ENCODE results near the gene PLA2G2C.

Gene PLA2G2C

GRCh38 chr1:20183616-20184271, 2.6 kb downstream of the PLA2G2C start:
- no peak for DNase-seq (ENCODE audit: low read depth in 2 of 2)

GRCh38 chr1:20183035-20183434, 3.3 kb downstream of the PLA2G2C start:
- no peak for DNase-seq (ENCODE audit: low read depth in 2 of 2)

DNA sequence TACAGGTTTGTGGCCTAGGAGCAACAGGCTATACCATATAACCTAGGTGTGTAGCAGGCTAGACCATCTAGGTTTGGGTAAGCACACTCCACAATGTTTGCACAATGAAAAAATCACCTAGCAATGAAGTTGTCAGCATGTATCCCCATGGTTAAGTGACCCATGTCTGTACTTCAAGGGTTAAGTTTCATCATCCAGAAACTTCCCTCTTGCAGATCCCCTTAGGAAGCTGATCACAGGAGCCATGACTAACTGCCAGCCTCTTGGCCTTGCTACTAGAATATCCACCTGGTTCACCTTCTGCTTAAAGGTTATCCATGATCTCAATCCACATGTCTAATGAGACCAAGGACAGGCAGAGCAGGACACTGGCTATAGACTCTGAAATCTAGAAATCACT, 3.9 kb downstream of the PLA2G2C start:
- DNase-seq (ENCODE audit: low read depth in 2 of 2), result no peak

DNA sequence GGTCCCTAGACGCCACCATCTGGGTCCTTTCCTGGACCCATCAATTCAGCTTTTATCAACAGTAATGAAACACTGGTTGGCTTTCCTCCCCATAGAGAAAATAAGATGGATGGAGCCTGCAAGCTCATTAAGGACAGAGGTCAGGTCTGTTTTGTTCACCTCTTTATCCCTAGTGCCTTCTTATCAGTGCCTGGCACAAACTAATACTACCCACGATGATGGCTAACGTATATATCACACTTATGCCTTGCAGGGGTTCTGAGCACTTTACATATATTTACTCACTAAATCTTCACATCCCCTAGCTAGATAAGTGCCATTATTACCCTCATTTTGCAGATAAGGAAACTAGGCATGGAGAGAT, 5.5 kb downstream of the PLA2G2C start:
- no peak for DNase-seq (ENCODE audit: low read depth in 2 of 2)

DNA sequence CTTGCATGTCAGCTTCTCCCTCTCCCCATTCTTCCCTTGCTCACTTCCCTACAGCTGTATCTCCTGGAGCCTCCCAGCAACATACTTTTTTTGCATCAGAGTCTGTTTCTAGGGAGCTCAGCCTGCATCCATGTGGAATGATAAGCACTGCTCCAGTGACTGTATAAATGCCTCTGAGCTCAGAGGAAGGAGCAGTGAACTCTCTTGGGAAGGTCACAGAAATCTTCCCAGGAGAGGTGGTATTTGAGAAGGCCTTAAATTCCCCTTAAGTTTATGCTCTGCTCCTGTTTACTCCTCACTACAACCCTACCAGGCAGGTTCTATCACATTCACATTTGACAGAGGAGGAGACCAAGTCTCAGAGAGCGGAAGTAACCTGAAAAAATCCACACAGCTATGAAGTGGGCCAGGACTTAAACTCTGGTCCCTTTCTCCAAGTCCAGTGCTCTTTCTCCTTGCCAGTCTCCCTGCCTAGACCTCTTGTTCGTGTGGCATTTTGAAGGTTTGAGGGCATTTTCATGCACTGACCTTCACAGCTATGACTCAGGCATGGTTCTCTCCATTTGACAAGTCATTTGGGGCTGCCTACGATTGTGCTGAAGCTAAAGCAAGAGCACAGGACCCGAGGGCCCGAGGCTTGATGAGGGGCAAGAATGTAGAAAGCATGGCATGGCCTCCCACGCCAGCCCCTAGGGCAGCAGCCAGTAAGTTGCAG, 6.0 kb downstream of the PLA2G2C start:
- no peak for DNase-seq (ENCODE audit: low read depth in 2 of 2)

DNA sequence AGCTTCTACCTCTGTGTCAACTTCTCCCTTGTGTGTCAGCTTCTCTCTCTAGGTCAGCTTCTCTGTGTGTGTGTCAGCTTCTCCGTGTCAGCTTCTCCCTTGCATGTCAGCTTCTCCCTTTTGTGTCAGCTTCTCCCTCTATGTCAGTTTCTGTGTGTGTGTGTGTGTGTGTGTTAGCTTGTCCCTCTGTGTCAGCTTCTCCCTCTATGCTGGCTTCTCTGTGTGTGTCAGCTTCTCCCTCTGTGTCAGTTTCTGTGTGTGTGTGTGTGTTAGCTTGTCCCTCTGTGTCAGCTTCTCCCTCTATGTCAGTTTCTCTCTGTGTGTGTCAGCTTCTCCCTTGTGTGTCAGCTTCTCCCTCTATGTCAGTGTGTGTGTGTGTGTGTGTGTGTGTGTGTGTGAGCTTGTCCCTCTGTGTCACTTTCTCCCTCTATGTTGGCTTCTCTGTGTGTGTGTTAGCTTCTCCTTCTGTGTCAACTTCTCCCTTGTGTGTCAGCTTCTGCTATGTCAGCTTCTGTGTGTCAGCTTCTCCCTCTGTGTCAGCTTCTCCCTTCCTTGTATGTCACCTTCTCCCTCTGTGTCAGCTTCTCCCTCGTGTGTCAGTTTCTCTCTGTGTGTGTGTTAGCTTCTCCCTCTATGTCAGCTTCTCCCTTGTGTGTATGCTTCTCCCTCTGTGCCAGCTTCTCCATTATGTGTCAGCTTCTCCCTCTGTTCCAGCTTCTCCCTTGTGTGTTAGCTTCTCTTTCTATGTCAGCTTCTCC, 6.8 kb downstream of the PLA2G2C start:
- DNase-seq (ENCODE audit: low read depth in 2 of 2), result no peak

GRCh38 chr1:20178634-20179370, 7.5 kb downstream of the PLA2G2C start:
- DNase-seq (ENCODE audit: low read depth in 2 of 2), result no peak

DNA sequence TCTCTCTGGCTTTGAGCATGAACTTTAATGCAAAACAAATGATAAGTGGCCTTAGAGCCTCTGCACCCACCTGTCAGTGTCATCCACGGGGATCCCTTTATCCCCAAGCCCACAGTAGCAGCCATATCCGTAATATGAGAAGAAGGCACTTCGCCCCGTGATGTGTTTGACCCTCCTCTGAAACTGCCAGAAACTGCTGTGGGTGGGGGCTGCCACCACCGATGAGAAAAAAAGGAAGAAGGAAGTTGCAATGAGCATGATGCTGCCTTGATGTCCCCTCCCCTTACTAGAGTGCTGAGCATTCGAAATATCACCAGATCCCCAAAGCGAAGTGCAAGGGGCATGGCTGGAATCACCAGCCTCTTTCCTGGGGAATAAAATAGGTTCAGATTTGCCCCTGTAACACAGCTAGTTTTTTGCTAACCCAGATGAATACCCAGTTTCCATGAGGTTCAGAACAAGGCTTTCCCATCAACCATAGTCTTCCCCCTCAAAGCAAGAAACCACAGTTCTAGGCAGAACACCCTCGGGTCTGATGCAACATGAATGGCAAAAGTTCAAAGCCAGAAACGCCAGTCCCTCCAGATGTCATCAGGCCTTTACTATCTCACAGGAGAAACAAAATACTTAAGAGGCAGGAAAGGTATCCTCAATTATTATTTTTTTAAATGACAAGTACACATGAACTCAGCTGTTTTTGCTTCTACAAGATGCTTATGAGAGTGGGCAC, 11.2 kb downstream of the PLA2G2C start:
- no peak for DNase-seq (ENCODE audit: low read depth in 2 of 2)

DNA sequence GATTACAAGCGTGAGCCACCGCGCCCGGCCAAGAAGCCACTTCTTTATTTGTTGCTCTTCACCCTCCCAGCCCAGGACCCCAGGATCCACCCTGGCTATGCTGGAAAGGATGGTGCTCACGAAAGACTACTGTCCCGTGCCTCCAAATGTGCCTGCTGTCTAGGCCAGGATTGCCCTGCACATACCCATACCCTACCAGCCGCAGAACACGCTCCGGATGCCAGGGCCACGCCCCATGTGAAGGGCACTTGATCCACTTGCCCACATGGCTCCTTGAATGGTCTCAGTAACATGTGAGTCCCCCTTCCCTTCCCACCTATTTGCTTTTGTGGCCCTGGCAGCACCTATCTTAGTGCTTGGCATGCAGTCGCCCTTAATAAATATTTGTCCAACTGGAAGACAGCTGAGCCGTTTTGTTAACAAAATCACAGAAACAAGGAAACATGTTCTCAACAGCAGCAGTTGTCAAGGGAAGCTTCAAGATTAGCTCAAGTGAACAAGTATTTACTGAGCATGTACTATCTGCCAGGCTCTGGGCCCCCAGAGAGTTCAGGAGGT, 14.2 kb downstream of the PLA2G2C start:
- no peak for DNase-seq (ENCODE audit: low read depth in 2 of 2)

- no peak for DNase-seq (ENCODE audit: low read depth in 2 of 2)
These were observed 16.4 kb downstream of the PLA2G2C start for GRCh38 chr1:20169932-20170331.

GRCh38 chr1:20168564-20169491, 17.5 kb downstream of the PLA2G2C start:
- DNase-seq (ENCODE audit: low read depth in 2 of 2), result no peak

GRCh38 chr1:20167126-20167525, 19.2 kb downstream of the PLA2G2C start:
- DNase-seq (ENCODE audit: low read depth in 2 of 2), result no peak

DNA sequence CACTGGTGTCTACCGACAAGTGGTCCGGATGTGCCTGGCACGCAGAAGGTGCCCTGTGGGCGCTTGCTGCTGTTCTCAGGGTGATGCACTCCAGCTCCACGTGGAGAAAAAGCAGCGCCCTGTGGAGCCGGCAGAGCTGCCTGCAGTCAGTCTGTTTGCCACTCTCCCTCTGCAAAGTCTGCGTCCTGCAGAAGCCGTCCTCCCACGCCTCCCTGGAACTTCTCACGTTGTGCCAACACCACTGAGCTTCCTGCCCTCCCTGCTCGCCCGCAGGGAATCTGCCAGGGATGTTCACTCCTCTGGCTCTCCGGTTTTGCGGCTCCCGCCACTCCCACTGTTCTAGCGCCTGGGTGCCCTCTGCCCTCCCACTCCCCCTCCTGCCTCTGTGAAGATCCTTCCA, 20.3 kb downstream of the PLA2G2C start:
- no peak for DNase-seq (ENCODE audit: low read depth in 2 of 2)

DNA sequence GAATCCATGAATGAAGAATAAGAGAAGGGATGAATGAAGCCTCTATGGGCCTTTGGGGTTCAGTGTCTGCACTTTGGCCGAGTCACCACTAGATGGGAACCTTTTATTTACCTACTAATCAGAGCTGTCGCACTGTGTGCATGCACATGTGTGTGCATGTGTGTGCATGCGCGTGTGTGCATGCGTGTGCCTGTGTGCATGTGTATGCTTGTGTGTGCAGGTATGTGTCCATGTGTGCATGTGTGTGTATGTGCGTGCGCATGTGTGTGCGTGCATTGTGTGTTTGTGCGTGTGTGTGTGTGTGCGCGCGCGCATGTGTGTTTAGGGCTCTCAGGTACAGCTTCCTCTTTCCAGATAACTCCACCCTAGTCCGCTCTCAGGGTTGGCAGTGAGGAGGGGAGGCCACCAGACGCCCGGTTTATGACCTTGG, 20.8 kb downstream of the PLA2G2C start:
- DNase-seq (ENCODE audit: low read depth in 2 of 2), result no peak

- DNase-seq (ENCODE audit: low read depth in 2 of 2), result no peak
These were observed 21.6 kb downstream of the PLA2G2C start for GRCh38 chr1:20164694-20165202.

GRCh38 chr1:20160034-20160433, 26.3 kb downstream of the PLA2G2C start:
- DNase-seq (ENCODE audit: low read depth in 2 of 2), result no peak

- DNase-seq (ENCODE audit: low read depth in 2 of 2), result no peak
These were observed 27.8 kb downstream of the PLA2G2C start for GRCh38 chr1:20158358-20159070.

DNA sequence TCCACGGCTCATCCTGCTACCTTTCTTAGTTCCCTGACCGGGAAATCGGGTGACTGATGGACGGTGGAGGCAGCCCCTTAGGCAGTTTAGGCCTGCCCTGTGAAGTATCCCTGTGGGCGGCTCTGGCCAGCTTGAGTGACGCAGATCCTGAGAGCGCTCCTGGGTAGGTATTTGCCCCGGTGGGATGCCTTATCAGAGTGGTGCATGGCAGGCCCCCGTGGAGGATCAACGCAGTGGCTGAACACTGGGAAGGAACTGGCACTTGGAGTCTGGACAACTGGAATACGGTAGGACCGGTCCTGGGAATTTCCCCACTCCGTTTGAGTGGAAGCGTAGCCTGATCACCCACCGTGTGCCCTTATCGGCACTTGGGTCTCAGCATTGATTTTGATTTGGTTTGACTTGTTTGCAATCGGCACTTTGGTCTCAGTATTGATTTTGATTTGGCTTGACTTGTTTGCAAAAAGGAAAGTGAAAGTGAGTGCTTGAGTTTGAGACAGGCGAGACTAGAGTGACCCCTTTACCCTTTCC, 32.0 kb downstream of the PLA2G2C start:
- no peak for DNase-seq (ENCODE audit: low read depth in 2 of 2)

GRCh38 chr1:20153000-20153418, 33.3 kb downstream of the PLA2G2C start:
- no peak for DNase-seq (ENCODE audit: low read depth in 2 of 2)

Measured in activated CD8-positive, alpha-beta memory T cell treated with anti-CD3 and anti-CD28 coated beads for 4 hours (primary cell).